ENCODE data around the gene PRKCZ.

The PRKCZ gene

DNA sequence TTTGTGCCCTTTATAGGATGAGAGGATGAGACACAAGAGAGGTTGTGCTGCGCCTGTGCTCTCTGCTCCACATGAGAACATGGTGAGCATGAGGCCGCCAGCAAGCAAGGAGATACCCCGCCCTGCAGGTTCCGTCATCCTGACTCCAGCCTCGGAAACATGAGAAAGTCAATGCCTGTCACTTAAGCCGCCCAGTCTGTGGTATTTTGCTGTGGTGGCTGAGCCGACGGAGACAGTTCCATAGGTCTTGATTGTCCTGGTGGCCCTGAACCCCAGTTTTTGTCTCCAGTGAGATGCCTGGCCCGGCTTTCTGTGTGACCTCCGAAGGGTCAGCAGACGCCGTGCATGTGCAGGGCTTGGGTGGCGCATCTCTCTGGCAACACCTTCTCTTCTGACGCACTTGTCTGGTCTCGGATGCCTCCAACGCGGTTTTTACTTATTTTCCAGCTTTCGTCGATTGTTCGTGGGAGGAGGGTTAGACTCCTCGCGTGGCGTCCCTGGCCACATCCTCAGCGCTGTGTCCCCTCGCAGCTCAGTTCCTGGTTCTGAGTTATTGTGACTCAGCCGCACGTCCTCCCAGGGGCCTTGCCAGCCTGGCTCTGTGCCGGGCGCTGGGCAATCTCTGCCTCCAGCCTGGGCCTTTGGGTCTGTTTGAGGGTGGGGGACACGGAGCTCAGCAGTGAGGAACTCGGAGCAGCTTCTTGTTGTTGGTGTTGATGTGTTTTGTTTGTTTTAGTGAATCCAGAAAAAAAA lies 74.4 kb downstream of the PRKCZ start:
- DNase-seq: no peak

DNA sequence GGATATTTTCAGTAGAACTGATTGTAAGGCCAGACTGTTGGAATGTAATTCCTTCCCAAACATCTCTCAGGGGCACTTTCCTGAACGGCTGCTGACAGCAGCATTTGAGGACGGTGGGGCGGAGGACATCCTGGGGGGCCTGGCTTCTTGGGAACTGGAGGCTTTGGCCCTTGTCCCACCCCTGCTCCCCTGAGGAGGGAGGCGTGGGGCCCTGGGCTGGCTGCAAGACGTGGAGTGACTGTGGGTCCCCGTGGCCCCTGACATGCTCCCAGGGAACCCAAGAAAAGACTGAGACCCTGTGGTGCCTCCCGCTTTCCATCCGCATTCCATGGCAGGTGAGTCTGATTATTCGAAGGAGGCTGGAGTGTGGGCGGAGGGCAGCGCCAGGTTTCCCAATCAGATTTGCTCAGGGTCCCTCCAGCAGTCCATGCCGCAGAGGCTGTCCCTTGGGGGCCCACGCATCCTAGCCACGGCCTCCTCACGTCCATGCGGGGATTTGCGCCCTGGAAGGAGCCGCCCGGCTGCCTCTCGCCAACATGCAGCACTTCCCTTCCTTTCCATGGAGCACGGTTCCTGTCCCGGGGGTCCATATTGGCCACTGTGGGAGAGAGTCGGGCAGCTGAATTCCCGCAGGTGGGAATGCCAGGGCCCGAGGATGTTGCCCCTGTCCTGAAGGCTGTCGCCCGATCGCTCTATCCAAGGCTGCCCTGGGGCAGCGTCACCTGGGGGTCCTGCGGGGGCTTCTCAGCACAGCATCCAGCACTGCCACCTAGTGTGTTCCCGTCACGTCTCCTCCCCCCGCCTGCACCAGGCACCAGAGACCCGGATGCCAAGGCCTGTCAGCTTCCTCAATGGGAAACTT lies 75.4 kb downstream of the PRKCZ start:
- DNase-seq: no peak

- DNase-seq: peak; percentile 8 to 37
Measured at GRCh38 chr1:2126331-2127186, 76.3 kb downstream of the PRKCZ start.

GRCh38 chr1:2127187-2128145 lies 77.3 kb downstream of the PRKCZ start:
- peak; percentile 52 to 55 for DNase-seq

GRCh38 chr1:2128189-2128901 lies 78.1 kb downstream of the PRKCZ start:
- no peak for DNase-seq

DNA sequence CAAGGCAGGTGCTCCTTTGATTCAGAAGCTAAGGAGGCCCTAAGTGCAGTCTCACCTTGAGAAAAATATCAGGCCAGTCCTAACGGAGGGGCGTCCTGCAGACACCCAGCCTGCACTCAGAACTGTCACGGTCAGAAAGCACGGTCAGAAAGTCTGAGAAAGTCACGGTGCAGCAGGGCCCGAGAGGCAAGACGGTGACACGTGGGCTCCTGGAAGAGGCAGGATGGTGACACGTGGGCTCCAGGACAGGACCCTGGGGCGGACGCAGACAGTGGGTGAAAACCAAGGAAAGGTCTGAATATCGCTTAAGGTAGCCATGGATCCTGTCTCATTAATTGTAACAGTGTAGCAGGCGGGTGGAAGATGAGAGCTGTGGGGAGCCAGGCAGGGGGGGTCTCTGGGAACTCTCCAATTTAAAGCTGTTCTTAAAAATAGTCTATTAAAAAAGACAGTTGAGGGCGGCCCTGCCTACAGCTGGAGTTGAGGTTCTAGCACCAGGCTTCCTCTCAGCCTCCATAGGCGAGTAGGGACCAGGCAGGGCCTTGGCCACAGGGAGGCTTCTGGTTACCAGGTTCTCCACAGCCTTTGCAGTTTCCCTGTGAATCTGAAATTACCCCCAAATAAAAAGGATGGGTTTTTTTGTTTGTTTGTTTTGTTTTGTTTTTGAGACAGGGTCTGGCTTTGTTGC lies 79.2 kb downstream of the PRKCZ start:
- DNase-seq: no peak

GRCh38 chr1:2130156-2130555 lies 79.9 kb downstream of the PRKCZ start:
- DNase-seq: no peak

GRCh38 chr1:2130871-2131289 lies 80.7 kb downstream of the PRKCZ start:
- DNase-seq: no peak

GRCh38 chr1:2132222-2133038 lies 82.2 kb downstream of the PRKCZ start:
- no peak for DNase-seq

- peak; percentile 74 to 81 for DNase-seq
Measured at GRCh38 chr1:2133039-2133878, 83.0 kb downstream of the PRKCZ start.

GRCh38 chr1:2133879-2134215 lies 83.6 kb downstream of the PRKCZ start:
- no peak for DNase-seq

- DNase-seq: no peak
Measured at GRCh38 chr1:2134266-2134620, 84.0 kb downstream of the PRKCZ start.

GRCh38 chr1:2134621-2135307 lies 84.6 kb downstream of the PRKCZ start:
- DNase-seq: no peak

GRCh38 chr1:2135441-2135841 lies 85.2 kb downstream of the PRKCZ start:
- DNase-seq: no peak

- no peak for DNase-seq
Measured at GRCh38 chr1:2135941-2136340, 85.7 kb downstream of the PRKCZ start.

DNA sequence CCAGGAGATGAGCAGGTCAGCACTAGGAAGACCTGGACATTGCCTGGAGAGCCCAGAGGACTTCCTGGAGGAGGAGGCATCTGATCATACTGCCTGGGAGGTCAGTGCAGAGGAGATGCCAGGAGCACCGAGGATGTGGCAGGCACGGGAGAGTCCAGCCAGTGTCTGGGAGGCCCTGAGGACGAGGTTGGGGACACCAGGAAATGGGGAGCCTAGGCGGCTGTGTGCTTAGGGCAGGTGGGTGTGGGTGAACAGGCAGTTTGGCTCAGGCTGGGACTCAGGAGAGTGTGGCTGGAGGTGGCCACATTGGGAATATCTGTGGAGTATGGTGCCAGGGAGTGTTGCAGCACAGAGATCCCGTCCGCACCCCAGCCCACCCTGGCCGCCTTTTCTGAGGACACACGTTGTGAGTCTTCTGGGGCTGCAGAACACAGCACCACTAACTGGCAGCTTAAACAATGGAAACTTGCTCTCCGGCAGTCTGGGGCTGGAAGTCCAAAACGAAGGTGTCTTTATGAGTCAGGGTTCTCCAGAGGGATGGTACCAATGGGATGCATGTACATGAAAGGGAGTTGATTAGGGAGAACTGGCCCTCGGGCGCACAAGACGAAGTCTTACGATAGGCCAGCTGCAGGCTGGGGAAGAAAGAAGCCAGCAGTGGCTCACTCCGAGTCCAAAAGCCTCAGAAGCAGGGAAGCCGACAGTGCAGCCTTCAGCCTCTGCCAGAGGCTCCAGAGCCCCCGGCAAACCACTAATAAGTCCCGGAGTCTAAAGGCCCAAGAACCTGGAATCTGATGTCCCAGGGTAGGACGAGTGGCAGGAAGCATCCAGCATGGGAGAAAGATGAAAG lies 86.4 kb downstream of the PRKCZ start:
- no peak for DNase-seq
